ENCODE measurements around the gene GSX2.
A peak's percentile ranks its signal among the peaks of the same experiment; 100 is the strongest.
"Not testable (repeated sequence)": the region's sequence is repeated elsewhere in the genome, so short reads cannot be mapped to it uniquely, and the experiment has no call there.

The GSX2 gene

GRCh38 chr4:54099748-54100574 is at the start of gene GSX2:
GSX2 (plus strand) TSS chr4:54100163; CDS start chr4:54100345, 182 bp downstream.
- DNase-seq (ENCODE audit: low read depth), result no peak

- no peak for DNase-seq (ENCODE audit: low read depth)
Measured at GRCh38 chr4:54050214-54050904, 49.6 kb upstream of the GSX2 start.

GRCh38 chr4:54053322-54053721 is 46.6 kb upstream of the GSX2 start:
- DNase-seq (ENCODE audit: low read depth), result not testable (repeated sequence)

GRCh38 chr4:54054501-54054900 is 45.5 kb upstream of the GSX2 start:
- no peak for DNase-seq (ENCODE audit: low read depth)

DNA sequence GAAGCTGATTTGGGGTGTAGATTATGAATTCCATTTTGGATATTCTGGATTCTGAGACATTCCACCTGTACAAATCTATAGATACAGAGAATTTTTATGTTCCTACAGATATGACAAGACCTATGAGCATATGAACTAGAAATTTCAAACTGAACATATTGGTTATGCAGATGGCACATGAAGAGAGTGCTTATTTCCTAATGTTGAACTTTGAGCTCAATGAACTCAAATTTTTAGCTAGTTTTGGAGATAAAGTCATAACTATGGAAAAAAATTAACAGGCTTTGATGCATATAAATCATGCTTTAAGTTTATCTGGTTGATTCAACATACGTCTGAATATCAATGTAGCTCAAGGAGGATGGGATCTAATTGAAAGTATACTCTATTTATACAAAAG is 44.5 kb upstream of the GSX2 start:
- DNase-seq (ENCODE audit: low read depth), result no peak

DNA sequence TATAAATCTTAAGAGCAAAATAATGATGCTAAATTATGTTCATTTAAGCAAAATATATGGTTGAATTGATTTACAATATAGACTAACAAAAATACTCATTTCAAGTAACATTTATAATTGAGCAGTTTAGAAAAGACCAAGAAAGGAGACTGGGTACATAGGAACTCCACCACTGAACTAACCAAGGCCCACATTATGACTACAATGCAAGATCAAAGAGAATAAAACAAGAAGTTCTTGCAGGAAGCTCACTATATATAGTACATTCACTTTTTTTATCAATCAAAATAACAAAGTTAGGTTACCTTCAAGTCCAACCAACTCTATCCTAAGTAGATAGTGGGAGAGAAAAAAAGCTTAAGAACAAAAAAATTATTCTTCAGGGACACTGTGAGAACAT is 43.6 kb upstream of the GSX2 start:
- no peak for DNase-seq (ENCODE audit: low read depth)

GRCh38 chr4:54058171-54058570 is 41.8 kb upstream of the GSX2 start:
- DNase-seq (ENCODE audit: low read depth), result no peak

- no peak for DNase-seq (ENCODE audit: low read depth)
Measured at GRCh38 chr4:54060116-54060515, 39.8 kb upstream of the GSX2 start.

DNA sequence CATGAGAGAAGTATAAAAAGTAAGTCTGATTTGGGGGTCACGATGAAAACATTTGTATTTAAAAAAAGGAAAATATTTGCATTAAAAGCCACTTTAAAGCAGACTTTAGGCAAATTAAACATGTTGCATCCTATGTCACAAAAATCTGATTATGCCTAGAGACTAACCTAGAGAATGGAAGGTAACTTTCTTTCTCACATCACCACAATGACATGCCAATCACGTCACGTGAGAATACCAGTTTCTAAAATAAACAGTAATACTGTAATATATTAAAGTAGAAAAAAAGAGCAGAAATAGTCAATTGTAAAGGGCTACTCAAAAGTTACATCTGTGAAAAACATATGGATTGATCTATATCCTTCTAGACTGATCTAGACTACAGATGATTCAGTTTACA is 38.9 kb upstream of the GSX2 start:
- no peak for DNase-seq (ENCODE audit: low read depth)

GRCh38 chr4:54061873-54062272 is 38.1 kb upstream of the GSX2 start:
- DNase-seq (ENCODE audit: low read depth), result no peak

DNA sequence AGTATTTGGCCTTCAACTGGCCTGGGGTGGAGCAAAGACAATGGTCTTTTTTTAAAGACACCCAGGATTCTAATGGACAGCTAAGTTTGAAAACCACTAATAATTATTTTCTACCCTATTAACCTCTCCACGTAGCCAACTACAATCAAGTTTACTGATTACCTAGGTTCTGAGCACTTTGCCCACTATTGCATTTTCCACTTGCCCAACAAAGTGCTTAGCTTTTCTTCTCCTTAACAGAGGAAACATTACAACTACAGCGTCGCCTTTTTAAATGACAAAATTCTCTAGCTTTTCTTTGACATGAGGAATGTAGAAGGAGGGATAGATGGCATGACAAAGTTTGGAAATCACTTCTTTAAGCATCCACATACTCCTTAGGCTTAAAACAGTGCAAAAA is 37.6 kb upstream of the GSX2 start:
- DNase-seq (ENCODE audit: low read depth), result no peak

- no peak for DNase-seq (ENCODE audit: low read depth)
Measured at GRCh38 chr4:54063229-54063628, 36.7 kb upstream of the GSX2 start.

DNA sequence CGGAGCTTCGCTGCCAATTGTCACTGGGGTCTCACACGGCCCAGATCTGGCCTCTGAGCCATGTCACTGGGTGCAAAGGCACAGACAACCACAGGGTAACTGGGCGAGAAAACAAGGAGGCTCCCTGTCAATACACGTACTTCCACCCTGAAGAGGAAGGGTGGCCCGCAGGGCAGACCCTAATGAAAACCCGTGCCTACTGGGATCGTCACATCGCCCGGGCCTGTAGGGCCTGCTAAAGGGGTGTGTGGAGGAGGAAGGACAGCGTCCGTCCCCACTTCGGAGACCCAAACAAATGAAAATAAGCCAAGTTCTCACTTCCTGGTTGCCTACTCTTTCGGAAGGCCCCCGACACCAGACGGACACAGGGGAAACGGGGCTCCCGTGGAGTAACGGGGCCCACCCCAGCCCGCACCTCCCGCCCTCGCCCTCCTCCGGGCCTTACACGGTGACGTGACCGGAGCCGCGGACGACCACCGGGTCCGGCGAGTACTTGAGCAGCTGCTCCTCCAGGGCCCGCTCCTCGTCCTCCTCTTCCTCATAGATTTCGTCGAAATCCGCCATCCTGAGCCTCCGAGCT is 36.1 kb upstream of the GSX2 start:
- no peak for DNase-seq (ENCODE audit: low read depth)

DNA sequence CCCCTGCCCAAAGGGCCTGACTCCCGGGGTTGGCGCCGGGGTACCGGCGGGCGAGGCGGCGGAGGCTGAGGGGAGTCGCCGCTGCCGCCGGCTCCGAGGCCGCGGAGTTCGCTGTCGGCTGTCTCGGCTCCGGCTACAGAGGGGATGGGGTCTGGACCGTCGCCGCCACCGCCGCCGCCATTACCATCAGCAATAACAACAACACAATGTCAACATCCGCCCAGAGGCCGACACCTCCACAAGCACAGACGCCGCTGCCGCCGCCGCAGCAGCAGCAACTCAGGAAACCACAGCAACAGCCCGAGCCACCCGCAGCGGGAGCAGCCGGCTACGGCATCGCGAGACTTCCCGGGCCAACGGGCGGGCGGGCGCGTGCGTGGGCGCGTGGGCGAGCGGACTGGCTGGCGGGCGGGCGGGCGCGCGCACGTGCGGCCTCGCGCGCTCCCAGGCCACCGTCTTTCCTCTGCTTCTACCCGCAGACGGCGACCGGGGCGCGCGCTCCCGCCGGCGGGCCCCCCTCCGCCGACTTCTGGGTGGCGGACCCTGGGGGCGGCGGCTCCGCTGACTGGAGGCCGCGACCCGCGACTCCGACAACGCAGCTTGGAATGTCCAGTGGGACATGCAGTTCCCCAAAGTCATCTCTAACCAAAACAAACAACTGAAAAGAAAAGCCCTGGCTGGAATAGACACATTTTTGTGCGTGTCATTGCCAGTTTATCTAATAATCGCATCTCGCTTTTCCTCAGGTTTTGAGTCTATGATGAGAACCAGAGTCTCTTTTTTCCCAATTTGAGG is 35.4 kb upstream of the GSX2 start, which contains the start of gene CHIC2:
CHIC2 (minus strand) TSS at position 289 of the 795 bp plus-strand sequence. CDS start 305 bp downstream, outside the sequence.
- DNase-seq (ENCODE audit: low read depth), result peak; percentile 87

- peak; percentile 79 for DNase-seq (ENCODE audit: low read depth)
Measured at GRCh38 chr4:54065282-54066087, 34.5 kb upstream of the GSX2 start.

GRCh38 chr4:54066088-54066415 is 33.9 kb upstream of the GSX2 start:
- no peak for DNase-seq (ENCODE audit: low read depth)

DNA sequence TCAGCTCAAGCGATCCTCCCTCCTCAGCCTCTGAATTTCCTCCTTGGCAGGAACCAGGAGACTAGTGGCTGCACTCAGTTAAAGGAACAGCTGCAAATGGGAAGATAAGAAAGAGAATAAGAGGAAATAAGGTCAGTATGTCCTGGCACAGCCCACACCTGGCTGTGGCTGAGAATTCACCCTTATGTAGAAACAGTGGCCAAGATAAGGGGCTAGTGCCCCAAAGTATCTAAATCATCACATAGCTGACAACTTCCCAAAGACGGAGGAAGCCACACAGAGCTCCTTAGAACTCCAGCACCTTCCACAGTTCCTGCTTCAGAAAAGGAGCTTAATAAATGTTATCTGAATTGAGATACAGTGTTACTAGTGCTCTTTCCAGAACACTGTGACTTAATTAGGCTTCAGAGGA is 33.2 kb upstream of the GSX2 start:
- no peak for DNase-seq (ENCODE audit: low read depth)

DNA sequence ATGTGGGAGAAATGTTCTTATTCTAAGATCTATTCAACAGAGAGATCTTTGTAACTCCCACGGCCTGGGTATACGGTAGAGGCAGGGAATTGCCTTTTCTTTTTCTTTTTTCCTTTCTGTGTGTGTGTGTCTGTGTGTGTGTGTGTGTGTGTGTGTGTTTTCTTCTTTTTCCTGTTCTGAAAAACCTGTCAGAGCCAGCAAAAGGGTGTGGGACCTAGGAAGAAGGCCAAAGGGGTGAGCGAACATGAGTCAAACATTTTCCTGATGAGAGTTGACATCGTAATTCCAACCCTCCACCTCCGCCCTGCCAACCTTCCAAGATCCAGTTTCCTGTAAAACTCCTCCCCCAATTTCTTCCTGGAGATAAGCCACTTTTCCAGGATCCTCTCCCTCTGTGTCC is 32.8 kb upstream of the GSX2 start:
- peak; percentile 86 for DNase-seq (ENCODE audit: low read depth)

GRCh38 chr4:54073271-54073880 is 26.6 kb upstream of the GSX2 start:
- peak; percentile 51 for DNase-seq (ENCODE audit: low read depth)

DNA sequence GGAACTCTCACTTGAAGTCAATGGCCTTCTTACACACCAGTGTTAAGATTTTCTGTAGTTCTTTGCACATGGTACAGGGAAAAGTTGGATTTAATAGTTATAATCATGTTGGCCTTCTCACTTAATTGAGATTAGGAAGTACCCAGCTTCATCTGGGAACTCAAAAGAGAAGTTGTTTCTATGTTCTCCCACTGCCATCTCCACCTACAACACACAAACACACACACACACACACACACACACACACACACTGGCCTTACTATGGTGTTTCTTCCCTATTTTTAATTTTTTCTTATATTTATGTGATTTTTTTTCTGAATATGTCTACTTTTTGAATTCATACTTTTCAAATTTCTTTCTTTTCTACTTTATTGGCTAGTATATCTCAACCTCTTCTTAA is 25.6 kb upstream of the GSX2 start:
- no peak for DNase-seq (ENCODE audit: low read depth)

GRCh38 chr4:54076673-54077072 is 23.3 kb upstream of the GSX2 start:
- no peak for DNase-seq (ENCODE audit: low read depth)
